NCI-H2196 (cell line): ENCODE data around the gene ATG16L2.
"Not testable (repeated sequence)": the region's sequence is repeated elsewhere in the genome, so short reads cannot be mapped to it uniquely, and the experiment has no call there.

Source experiments
- DNase-seq: peaks from one replicate; lab custom pipeline; 2025; ENCODE audit not compliant: unreplicated experiment; lab: John Stamatoyannopoulos, UW

The ATG16L2 gene

DNA sequence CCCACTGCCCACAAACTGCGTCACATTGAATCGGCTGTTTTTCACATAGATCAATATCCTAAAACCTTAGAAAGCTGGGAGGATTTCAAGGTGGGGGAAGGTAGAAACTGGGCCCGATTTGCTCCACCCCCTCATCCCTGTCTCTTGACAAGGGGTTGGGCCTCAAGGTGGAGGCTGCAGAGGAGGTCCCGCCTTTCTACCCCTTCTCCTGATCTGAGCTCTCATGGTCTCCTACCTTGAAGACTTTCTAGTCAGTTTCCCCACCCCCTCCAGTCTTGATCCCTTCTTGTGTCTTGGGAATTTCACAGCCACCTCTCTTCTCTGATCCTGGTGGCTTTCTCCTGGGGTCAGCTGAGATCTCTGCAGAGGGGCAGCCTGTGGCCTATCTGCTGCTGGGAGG, 15.8 kb upstream of the ATG16L2 start:
- no peak for DNase-seq

DNA sequence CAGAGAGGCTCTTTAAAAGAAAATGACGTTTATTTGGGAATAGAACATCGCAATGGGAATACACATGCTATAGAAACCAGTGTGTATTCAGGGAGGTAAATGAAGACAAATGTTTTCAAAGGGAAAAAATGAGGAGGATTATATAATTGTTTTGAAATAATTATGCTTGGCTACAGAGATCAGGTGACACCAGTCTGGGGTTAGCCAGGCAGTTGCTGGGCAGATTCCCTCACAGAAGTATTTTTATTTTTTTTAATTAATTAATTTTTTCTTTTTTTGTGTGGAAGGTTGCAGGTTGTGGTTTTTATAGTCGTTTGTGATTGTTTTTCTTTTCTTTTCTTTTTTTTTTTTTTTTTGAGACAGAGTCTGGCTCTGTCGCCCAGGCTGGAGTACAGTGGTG, 14.8 kb upstream of the ATG16L2 start:
- DNase-seq: no peak

DNA sequence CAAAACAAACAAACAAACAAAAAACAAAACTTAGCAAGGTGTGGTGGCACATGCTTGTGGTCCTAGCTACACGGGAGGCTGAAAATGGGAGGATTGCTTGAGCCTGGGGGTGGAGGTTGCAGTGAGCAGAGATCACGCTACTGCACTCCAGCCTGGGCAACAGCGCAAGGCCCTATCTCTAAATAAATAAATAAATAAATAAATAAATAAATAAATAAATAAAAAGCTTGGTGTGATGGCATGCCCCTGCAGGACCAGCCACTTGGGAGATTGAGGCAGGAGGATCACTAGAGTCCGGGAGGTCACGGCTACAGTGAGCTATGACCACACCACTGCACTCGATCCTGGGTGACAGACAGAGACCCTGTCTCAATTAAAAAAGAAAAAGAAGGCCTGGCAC, 11.4 kb upstream of the ATG16L2 start:
- DNase-seq: no peak

DNA sequence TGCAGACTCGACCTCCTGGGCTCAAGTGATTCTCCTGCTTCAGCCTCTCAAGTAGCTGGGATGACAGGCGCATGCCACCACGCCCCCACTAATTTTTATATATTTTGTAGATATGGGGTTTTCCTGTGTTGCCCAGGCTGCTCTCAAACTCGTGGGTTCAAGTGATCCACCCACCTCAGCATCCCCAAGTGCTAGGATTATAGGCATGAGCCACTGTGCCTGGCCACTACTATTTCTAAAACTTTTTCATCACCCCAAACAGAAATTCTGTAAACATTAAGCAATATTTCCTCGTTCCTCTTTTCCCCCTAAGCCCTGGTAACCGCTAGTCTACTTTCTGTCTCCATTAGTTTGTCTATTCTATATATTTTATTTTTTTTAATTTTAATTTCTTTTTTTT, 9.0 kb upstream of the ATG16L2 start:
- DNase-seq: no peak

DNA sequence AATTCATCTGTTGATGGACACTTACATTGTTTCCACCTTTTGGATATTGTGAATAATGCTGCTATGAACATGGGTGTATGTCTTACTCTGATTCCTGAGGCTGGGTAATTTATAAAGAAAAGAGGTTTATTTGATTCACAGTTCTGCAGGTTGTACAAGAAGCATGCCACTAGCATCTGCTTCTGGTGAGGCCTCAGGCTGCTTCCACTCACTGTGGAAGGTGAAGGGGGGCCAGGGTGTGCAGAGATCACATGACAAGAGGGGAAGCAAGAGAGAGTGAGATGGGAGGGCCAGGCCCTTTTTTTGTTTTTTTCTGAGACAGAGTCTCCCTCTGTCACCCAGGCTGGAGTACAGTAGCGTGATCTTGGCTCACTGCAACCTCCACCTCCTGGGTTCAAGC, 7.8 kb upstream of the ATG16L2 start:
- not testable (repeated sequence) for DNase-seq

DNA sequence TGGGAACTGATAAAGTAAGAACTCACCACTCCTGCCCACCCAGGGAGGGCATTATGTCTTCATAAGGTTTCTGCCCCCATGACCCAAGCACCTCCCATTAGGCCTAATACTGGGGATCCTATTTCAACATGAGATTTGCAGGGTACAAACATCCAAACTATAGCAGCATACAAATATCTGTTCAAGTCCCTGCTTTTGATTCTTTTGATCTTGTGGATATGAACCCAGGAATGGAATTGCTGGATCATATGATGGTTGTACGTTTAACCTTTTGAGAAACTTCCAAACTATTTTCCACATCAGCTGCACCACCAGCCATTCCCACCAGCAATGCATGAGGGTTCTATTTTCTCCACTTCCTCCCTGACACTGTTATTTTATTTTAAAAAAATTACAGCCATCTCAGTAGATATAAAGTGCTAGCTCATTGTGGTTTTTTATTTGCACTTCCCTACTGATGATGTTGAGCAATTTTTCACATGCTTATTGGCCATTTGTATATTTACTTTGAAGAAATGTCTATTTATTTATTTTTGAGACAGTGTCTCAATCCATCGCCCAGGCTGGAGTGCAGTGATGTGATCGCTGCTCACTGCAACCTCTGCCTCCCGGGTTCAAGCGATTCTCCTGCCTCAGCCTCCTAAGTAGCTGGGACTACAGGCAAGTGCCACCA, 7.1 kb upstream of the ATG16L2 start:
- DNase-seq: no peak

DNA sequence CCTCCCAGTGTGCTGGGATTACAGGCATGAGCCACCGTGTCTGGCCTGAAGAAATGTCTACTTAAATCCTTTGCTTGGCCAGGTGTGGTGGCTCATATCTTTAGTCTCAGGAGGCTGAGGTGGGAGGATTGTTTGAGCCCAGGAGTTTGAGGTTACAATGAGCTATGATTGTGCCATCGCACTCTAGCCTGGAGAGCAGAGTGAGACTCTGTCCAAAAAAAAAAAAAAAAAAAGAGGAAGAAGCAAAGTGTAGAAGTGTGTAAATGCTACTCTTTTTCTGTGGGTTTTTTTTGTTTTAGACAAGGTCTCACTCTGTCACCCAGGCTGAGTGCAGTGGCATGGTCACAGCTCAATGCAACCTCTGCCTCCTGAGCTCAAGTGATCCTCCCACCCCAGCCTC, 6.4 kb upstream of the ATG16L2 start:
- no peak for DNase-seq

DNA sequence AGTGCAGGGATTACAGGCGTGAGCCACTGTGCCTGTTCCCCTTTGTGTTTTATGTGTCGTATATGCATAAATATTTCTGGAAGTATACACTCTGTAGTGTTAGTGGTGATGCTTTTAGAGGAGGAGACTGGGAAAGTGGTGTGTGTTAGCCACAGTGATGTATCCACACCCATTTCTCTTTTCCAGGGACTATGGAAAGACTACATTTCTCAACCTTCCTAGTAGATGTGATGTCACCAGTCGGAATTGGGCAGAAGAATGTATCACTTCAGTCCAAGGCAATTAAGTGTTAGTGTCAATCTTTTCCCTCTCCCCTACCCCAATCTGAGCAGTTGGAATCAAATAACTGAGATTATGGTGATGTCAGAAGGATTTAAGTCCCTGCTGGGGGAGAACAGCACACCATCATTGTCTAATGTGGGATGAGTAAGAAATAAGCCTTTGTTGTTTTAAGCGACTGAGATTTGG, 5.8 kb upstream of the ATG16L2 start:
- no peak for DNase-seq

DNA sequence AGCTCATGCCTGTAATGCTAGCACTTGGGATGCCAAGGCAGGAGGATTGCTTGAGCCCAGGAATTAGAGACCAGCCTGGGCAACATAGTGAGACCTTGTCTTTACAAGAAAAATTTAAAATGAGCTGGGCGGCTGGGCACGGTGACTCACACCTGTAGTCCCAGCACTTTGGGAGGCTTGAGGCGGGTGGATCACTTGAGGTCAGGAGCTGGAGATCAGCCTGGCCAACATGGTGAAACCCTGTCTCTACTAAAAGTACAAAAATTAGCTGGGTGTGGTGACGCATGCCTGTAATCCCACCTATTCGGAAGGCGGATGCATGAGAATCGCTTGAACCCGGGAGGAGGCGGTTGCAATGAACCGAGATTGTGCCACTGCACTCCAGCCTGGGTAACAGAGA, 2.5 kb upstream of the ATG16L2 start:
- DNase-seq: not testable (repeated sequence)

DNA sequence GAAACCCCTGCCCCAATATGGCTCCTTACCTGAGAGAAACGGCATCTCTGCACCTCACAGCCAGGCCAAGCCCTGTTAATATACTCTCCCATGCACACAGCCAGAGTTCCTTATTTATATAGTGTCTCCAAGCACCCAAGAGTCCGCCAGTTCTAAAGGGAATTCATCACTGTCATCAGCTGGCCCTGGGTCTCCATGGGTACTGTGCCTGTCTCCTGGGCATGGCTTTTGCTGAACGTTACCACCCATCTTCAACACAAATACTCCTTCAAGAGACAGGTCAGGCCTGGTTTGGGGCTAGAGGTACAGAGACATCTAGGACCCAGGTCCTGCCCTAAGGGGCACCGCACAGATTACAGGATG, 1.6 kb upstream of the ATG16L2 start:
- DNase-seq: peak; percentile 26

DNA sequence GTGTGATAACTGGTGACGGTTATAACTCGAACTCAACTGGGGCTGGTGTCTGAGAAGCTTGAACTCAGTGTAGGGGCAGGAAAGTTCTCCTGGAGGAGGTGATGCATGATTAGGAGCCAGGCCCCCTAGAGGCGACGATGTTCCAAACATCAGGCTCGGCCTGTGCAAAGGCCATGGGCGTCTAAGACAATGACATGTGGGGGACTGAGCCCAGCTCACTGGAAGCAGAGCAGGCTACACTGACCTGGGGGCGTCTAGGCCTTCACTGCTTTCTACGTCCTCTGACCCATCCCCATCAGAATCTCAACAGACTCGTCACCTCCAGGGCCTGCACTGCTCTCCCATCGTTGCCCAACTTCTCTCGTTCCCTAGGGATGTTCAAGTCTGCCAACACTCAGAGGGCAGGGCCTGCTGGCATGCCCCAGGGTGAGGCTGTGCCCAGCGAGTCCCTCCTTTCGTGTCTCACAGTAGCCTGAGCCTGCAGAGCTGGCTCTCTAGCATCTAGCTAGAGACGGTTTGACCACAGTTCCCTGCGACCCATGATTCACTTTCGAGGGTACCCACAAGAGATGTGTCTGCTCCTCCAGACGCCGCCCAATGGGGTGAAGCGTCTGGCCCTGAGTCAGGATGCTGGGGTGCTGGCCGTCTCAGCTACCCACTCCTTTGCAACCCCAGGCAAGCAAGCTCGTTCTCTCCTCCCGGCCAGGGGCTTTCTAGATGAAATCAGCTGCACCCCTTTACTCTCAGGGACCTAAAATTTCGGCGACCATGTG, 1.1 kb upstream of the ATG16L2 start:
- DNase-seq: peak; percentile 36

DNA sequence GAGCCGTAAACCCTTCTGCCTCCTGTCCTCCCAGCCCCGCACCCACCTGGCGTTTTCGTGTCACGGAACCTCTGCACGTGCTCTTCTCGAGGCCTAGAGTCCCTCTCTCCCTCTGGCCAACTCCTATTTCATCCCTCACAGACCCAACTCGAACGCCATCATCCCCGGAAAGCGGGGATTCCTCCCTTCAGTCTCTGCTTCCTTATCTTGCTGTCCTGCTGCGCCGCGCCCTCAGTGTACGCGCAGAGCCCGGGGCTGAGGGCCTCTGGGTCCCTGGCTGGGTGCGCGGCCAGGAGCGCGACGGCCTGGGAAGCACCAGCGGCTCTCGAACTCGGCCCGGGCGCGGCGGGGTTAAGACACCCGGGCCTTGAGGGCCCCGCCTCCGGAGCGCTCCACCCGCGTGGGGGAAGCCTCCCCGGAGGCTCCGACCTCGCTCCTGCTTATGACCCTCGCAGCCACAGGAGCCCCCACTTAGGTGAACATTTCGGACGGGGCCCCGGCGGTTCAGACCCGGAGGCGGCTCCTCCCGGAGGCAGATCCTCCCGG, 398 bp upstream of the ATG16L2 start:
- DNase-seq: peak; percentile 85

DNA sequence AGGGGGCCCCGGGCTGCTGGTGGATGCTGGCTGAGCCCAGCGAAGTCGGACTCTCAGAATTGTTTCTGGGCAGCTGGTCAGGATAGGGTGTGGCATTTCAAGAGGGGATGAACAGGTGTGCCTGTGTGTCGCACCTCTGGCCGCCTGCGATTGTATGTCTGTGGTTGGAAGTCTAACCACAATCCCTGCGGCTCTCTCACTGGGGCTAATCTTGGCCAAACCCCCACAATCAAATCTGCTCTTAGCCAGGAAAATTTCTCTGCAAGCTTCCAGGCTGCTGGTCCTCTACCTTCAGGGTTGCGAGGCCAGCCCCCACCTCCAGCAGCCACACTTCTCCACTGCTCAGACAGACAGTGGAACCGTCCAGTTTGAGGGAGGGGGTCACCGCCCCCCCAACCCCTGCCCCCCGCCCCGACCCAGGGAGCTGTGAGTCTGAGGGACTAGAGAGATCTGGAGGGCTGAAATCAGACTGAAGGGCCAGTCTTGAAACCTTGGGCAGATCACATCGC, 953 bp downstream of the ATG16L2 start:
- DNase-seq: peak; percentile 62

DNA sequence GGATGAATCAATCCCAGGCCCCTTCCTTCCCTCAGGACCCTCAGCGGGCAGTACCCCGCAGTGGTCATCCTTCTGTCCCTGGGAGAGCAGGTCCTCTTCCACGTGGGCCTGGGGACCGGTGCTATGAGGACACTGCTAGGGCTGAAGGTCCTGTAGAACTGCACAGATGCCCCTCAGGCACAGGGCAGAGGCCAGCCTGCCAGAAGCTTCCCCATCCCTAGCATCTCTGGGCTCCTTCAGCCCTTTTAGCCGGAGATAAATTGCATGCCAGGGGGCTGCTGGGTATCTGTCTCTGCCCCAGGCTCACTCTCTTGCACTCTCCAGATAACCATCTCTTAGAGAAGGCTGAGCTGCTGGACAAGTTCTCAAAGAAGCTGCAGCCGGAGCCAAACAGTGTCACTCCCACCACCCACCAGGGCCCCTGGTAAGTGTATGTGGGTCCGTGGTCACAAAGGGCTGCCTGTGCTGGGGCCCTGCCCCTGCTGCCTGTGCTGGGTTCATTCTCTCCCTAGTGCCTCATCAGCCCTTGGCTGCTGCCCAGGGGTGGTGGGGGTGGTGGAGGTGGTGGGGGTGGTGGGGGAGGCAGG, 2.3 kb downstream of the ATG16L2 start:
- no peak for DNase-seq

DNA sequence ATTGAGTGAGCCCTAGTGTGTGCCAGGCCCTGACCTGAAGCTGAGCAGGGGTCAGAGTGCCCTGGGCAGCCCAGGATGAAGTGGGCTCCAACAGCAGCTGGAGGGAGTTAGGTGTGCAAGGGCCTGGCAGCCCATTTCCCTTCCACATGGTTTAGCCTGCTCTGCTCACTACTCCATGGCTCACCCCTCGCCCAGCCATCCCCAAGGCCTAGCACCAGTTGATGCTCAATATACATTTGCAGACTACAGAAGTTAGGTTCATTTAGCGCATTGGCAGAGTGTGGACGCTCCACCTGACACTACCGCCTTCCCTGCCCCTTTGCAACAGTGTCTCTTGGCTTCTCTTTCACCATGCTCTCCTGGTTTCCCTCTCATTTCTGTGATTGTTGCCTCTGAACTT, 3.8 kb downstream of the ATG16L2 start:
- no peak for DNase-seq

DNA sequence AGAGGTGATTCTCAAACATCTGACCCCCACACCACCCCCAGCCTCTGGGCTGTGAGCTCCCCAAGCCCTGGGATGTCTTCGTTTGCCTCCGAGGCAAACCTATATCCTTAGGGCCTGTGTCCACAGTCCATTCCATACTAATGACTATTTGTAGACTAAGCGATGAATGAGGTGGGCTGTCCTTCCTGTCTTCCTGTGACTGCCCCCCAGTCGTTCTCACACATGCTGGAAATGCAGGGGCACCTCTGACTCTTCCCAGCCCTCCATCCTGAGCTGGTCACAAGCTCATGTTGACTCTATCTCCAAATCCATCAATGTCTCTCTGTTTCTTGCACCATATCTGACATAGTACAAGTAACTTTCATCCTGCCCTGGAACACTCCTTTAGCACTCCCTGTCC, 4.8 kb downstream of the ATG16L2 start:
- no peak for DNase-seq

DNA sequence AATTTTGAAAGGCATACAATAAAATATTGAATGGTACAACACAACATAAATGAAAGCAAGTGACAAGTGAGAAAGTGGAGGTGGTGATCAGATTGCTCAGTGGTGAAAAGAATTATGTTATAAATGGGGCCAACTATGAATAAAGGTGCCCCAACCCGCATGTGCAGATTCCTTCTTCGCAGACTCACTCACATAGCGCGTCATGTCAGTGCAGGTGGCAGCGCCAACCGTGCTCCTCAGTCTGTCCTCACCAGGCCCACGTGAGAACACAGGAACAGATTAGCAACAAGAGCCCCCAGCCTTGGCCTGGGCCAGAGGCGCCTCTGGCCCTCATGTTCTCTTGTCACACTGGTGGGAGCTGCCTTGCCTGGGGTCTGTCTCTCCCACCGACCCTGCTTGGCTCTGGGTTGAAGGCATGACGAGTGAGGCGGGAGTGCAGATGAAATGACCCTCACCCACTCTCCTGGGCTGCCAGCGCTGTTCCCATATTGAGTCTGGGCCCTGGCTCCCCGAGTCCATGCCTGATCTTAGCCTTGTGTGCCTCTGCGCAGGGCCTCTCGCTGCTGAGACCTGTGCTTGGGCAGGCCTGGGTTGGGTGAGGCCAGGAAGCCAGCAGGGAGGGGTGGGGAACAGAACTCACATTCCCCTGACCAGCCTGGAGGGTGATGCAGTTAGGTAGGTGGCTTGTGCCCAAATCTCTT, 6.4 kb downstream of the ATG16L2 start:
- DNase-seq: no peak

DNA sequence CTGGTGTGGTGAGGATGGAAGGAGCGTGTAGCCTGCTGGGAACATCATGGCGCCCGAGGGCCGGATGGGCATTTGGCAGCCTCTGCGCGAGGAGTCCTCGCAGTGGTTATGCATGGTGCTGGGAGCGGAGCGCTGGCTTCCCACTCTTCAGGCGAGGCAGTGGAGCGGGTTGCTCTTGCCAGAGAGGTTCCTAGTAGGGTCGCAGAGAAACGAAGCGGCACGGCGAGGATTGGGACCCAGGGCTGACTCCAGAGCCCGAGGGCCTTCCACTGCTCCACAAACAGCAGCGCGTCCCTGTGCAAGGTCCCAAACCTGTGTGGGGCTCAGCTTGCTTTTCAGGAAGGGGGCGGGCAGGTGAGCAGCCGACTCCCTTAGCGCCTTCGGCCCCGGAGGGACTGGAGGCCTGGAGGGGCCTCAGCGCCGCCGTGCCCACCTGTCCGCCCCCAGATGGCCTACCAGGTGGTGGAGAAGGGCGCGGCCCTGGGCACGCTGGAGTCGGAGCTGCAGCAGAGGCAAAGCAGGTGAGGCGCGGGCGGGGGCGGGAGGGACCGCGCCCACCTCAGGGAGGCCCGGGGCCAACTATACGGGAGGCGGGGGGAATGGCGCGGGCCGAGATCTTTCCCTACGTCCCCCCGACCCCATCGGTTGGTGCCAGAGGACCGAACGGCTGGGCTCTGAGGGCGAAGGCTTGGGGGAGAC, 7.2 kb downstream of the ATG16L2 start:
- DNase-seq: no peak

DNA sequence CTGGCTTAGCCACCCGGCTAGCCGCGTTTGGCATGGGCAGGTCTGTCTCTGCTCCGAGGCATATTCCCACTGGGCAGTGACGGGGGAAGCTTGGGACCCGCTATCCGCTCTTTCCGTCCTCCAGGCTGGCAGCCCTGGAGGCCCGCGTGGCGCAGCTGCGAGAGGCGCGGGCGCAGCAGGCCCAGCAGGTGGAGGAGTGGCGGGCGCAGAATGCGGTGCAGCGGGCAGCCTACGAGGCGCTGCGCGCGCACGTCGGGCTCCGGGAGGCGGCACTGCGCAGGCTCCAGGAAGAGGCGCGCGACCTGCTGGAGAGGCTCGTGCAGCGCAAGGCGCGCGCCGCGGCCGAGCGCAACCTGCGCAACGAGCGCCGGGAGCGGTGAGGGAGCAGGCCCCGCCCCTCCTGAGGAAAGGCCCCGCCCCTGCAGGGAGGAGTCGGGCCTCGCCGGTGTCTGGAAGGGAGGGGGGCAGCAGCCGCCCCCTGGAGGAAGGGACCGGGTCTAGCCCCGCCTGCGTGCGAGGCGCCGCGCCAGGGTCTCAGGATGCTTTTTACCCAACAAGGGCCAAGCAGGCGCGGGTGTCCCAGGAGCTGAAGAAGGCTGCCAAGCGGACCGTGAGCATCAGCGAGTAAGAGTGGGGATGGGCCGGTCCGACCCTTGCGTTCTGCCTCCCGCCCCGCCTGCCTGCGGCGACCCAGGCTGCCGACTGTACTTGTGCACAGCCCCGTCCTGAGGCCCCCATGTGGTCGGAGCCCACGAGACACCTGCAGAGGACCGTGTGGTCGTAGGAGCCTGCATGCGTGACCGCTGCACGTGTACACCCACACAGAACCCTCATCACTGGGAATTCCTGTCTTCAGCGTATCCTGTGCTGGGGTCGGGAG, 7.9 kb downstream of the ATG16L2 start:
- peak; percentile 95 for DNase-seq
